H9 (cell line): ENCODE measurements around the gene FEM1C. TPM values are rescaled to one million over a fixed set of nuclear protein-coding genes. Genes with fewer than 3 reads are reported as not detected.

Experiments
- DNase-seq: peaks from one replicate; pipeline ENCODE4 v3.0.0-alpha.2; 2017
- H2AFZ ChIP-seq: one replicate; pipeline ENCODE4 v1.6.1; 2013; ENCODE audit warnings: mild to moderate bottlenecking, low read length, control low read depth, moderate library complexity
- H2AK5ac ChIP-seq: 2 replicates; pipeline ENCODE4 v1.6.1; 2013; ENCODE audit warnings: low read length, control low read depth, mixed read lengths; ENCODE audit not compliant: insufficient read length
- H2BK120ac ChIP-seq: one replicate; pipeline ENCODE4 v1.6.1; 2013; ENCODE audit warnings: low read depth, mild to moderate bottlenecking, low read length, control low read depth, inconsistent platforms; ENCODE audit not compliant: poor library complexity, severe bottlenecking
- H2BK12ac ChIP-seq: 2 replicates; pipeline ENCODE4 v1.6.1; 2013; ENCODE audit warnings: low read length, control low read depth, mixed read lengths, low read depth; ENCODE audit not compliant: insufficient read length
- H2BK15ac ChIP-seq: 2 replicates; pipeline ENCODE4 v1.6.1; 2013; ENCODE audit warnings: low read depth, low read length, control low read depth
- H2BK20ac ChIP-seq: one replicate; pipeline ENCODE4 v1.6.1; 2013; ENCODE audit warnings: low read depth, mild to moderate bottlenecking, low read length, control low read depth, inconsistent platforms; ENCODE audit not compliant: poor library complexity, severe bottlenecking
- H2BK5ac ChIP-seq: 2 replicates; pipeline ENCODE4 v1.6.1; 2013; ENCODE audit warnings: low read length, control low read depth, mixed read lengths; ENCODE audit not compliant: insufficient read length
- H3K14ac ChIP-seq: 2 replicates; pipeline ENCODE4 v1.6.1; 2013; ENCODE audit warnings: low read length, control low read depth; ENCODE audit not compliant: insufficient read depth
- H3K18ac ChIP-seq: 2 replicates; pipeline ENCODE4 v1.6.1; 2013; ENCODE audit warnings: low read depth, mild to moderate bottlenecking, mixed read lengths, low read length, control low read depth; ENCODE audit not compliant: insufficient read length
- H3K23ac ChIP-seq: 2 replicates; pipeline ENCODE4 v1.6.1; 2013; ENCODE audit warnings: low read length, control low read depth, mixed read lengths, low read depth; ENCODE audit not compliant: insufficient read length
- H3K23me2 ChIP-seq: 2 replicates; pipeline ENCODE4 v1.6.1; 2013; ENCODE audit warnings: low read depth, mild to moderate bottlenecking, mixed read lengths, low read length, control low read depth; ENCODE audit not compliant: insufficient read length, poor library complexity, severe bottlenecking
- H3K27ac ChIP-seq: 2 replicates; pipeline ENCODE4 v1.5.1; 2013; ENCODE audit warnings: low read length, control low read depth, mixed read lengths, low read depth; ENCODE audit not compliant: insufficient read length
- H3K27me3 ChIP-seq: 2 replicates; pipeline ENCODE4 v1.6.1; 2013; ENCODE audit warnings: low read length, control low read depth, inconsistent platforms; ENCODE audit not compliant: insufficient read depth
- H3K4ac ChIP-seq: 2 replicates; pipeline ENCODE4 v1.6.1; 2013; ENCODE audit warnings: low read depth, mild to moderate bottlenecking, control low read depth, inconsistent platforms, low read length, moderate library complexity
- H3K4me1 ChIP-seq: 2 replicates; pipeline ENCODE4 v1.6.1; 2013; ENCODE audit warnings: low read length, control low read depth, inconsistent platforms; ENCODE audit not compliant: insufficient read depth
- H3K4me2 ChIP-seq: 2 replicates; pipeline ENCODE4 v1.6.1; 2013; ENCODE audit warnings: low read length, control low read depth, mixed read lengths; ENCODE audit not compliant: insufficient read length, insufficient read depth
- H3K56ac ChIP-seq: 2 replicates; pipeline ENCODE4 v1.6.1; 2013; ENCODE audit warnings: low read depth, mild to moderate bottlenecking, mixed read lengths, low read length, control low read depth; ENCODE audit not compliant: insufficient read length
- H3K79me1 ChIP-seq: 2 replicates; pipeline ENCODE4 v1.6.1; 2013; ENCODE audit warnings: low read depth, mild to moderate bottlenecking, moderate library complexity, low read length, control low read depth, inconsistent platforms; ENCODE audit not compliant: insufficient read depth, poor library complexity, severe bottlenecking
- H3K79me2 ChIP-seq: 2 replicates; pipeline ENCODE4 v1.6.1; 2013; ENCODE audit warnings: low read length, control low read depth, inconsistent platforms; ENCODE audit not compliant: insufficient read depth
- H3K9ac ChIP-seq: 2 replicates; pipeline ENCODE4 v1.6.1; 2013; ENCODE audit warnings: low read length, control low read depth, mixed read lengths; ENCODE audit not compliant: insufficient read length; ENCODE audit errors: extremely low read depth
- H3K9me3 ChIP-seq: one replicate; pipeline ENCODE4 v1.6.1; 2013; ENCODE audit warnings: low read depth, low read length, inconsistent platforms; ENCODE audit not compliant: control insufficient read depth
- H3T11ph ChIP-seq: one replicate; pipeline ENCODE4 v1.6.1; 2013; ENCODE audit warnings: mild to moderate bottlenecking, low read length, control low read depth, inconsistent platforms
- H4K20me1 ChIP-seq: one replicate; pipeline ENCODE4 v1.6.1; 2013; ENCODE audit not compliant: control insufficient read depth, insufficient read length, insufficient read depth
- H4K5ac ChIP-seq: 2 replicates; pipeline ENCODE4 v1.6.1; 2013; ENCODE audit warnings: low read depth, mild to moderate bottlenecking, mixed read lengths, low read length, control low read depth; ENCODE audit not compliant: insufficient read length
- H4K8ac ChIP-seq: replicated peaks from 2 replicates; pipeline ENCODE4 v1.6.1; 2013; ENCODE audit warnings: low read length, control low read depth, mixed read lengths, low read depth; ENCODE audit not compliant: insufficient read length
- H4K91ac ChIP-seq: 2 replicates; pipeline ENCODE4 v1.6.1; 2013; ENCODE audit warnings: low read depth, mild to moderate bottlenecking, moderate library complexity, mixed read lengths, low read length, control low read depth; ENCODE audit not compliant: insufficient read length
- H3K27ac Mint-ChIP-seq, 3 experiments: 2 replicates in 2 of 3; 3 replicates in 1 of 3; pipeline ENCODE4 v1.8.0; 2020 to 2021; ENCODE audit warnings: mixed read lengths in 3 of 3, mild to moderate bottlenecking in 1 of 3, moderate library complexity in 1 of 3
- H3K27me3 Mint-ChIP-seq: 2 replicates; pipeline ENCODE4 v1.8.0; 2021; ENCODE audit warnings: low read depth, mild to moderate bottlenecking, moderate library complexity, mixed read lengths
- H3K36me3 Mint-ChIP-seq, 3 experiments: 2 replicates in 2 of 3; 3 replicates in 1 of 3; pipeline ENCODE4 v1.8.0; 2020 to 2021; ENCODE audit warnings: low read depth in 3 of 3, mixed read lengths in 3 of 3; ENCODE audit not compliant: insufficient read depth in 1 of 3
- H3K4me1 Mint-ChIP-seq, 2 experiments: 2 replicates each; pipeline ENCODE4 v1.8.0; 2020; ENCODE audit warnings: mixed read lengths in 2 of 2
- H3K4me3 Mint-ChIP-seq, 2 experiments: 2 replicates in 1 of 2; 3 replicates in 1 of 2; pipeline ENCODE4 v1.8.0; 2020 to 2021; ENCODE audit warnings: mild to moderate bottlenecking in 2 of 2, mixed read lengths in 2 of 2, moderate library complexity in 1 of 2
- H3K9me3 Mint-ChIP-seq, 2 experiments: 2 replicates in 1 of 2; 3 replicates in 1 of 2; pipeline ENCODE4 v1.8.0; 2020; ENCODE audit warnings: mild to moderate bottlenecking in 2 of 2, mixed read lengths in 2 of 2, moderate library complexity in 1 of 2
- WGBS: extraction: QIAGEN DNeasy Blood & Tissue Kit; methylation state at CpG from one replicate; pipeline ENCODE4 v1.1.7; 2013; ENCODE audit warnings: missing lambda C conversion rate, low lambda C conversion rate, mixed read lengths; ENCODE audit not compliant: insufficient read length; ENCODE audit errors: extremely low coverage; 5-methylcytosine and 5-hydroxymethylcytosine counted together
- total RNA-seq: library from RNA; stranded (reverse); gene quantifications from 2 replicates; pipeline ENCODE4 v1.2.1, GENCODE V29; 2021
- TF ChIP-seq, protein P1 (sequence below): fragments of 200-600 bp; sonication (generic); conservative IDR thresholded peaks from 3 replicates; pipeline ENCODE4 v1.8.0; 2021; ENCODE audit warnings: antibody characterized with exemption, mild to moderate bottlenecking

Gene FEM1C
- total RNA-seq, 1 experiment from 2014 or later, result 15.2 TPM

DNA sequence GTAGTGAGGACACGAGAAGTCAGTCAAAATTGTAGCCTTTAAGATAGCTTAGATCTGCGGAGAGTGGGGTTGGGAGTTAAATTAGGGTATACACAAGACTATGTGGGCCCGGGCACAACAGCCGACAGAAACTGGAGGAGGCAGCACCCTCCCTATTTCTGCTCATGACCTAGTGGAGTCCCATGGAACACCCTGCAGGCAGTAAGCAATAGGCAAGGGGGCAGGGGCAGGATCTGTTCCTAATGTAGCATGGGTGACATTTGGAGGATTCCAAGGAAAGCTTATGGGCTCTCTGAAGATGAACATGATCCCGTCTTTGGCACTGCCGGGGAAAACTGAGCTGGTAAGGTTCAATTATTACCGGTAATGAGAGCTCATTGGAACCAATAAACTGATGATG is 67.0 kb downstream of the FEM1C start:
- H2AK5ac ChIP-seq, result no peak overlapping the region
- no peak overlapping the region for H2BK15ac ChIP-seq
- peaks cover 2% of the 10 kb centered on the region in 2 experiments for H3K4me1 Mint-ChIP-seq
- no peaks in the 10 kb centered on the region for H4K20me1 ChIP-seq
- peaks cover 2% of the 10 kb centered on the region; the same call in 1 of the 2 replicates for H3K4me1 ChIP-seq
- no peak overlapping the region for H3K4me3 Mint-ChIP-seq
- no peak overlapping the region for H3K4ac ChIP-seq
- no peak overlapping the region for H2BK20ac ChIP-seq
- H2BK120ac ChIP-seq, result no peak overlapping the region
- no peaks in the 10 kb centered on the region for H3K9me3 Mint-ChIP-seq
- no peak overlapping the region for H2AFZ ChIP-seq
- no peaks in the 10 kb centered on the region for H3K79me1 ChIP-seq
- H3K27me3 ChIP-seq, result no peaks in the 10 kb centered on the region
- H4K91ac ChIP-seq, result no peak overlapping the region
- H3K56ac ChIP-seq, result no peak overlapping the region
- WGBS, result no CpG with 5 or more reads among the region's 7 CpGs
- H3K9ac ChIP-seq, result no peak overlapping the region
- H3K27ac Mint-ChIP-seq, result peak overlapping the region in 1 of 3 experiments; percentile 23; a peak in 1 of 7 replicates
- no peaks in the 10 kb centered on the region; a peak in 1 of 7 replicates for H3K36me3 Mint-ChIP-seq
- no peak overlapping the region for H3K23ac ChIP-seq
- H3K23me2 ChIP-seq, result no peaks in the 10 kb centered on the region
- no peak overlapping the region for H3T11ph ChIP-seq
- H3K18ac ChIP-seq, result no peak overlapping the region
- no peak overlapping the region for H2BK12ac ChIP-seq
- DNase-seq, result no peak
- no peak overlapping the region for H2BK5ac ChIP-seq
- no peaks in the 10 kb centered on the region for H3K9me3 ChIP-seq
- TF ChIP-seq, protein P1, sequence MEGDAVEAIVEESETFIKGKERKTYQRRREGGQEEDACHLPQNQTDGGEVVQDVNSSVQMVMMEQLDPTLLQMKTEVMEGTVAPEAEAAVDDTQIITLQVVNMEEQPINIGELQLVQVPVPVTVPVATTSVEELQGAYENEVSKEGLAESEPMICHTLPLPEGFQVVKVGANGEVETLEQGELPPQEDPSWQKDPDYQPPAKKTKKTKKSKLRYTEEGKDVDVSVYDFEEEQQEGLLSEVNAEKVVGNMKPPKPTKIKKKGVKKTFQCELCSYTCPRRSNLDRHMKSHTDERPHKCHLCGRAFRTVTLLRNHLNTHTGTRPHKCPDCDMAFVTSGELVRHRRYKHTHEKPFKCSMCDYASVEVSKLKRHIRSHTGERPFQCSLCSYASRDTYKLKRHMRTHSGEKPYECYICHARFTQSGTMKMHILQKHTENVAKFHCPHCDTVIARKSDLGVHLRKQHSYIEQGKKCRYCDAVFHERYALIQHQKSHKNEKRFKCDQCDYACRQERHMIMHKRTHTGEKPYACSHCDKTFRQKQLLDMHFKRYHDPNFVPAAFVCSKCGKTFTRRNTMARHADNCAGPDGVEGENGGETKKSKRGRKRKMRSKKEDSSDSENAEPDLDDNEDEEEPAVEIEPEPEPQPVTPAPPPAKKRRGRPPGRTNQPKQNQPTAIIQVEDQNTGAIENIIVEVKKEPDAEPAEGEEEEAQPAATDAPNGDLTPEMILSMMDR, result no peak
- no peak overlapping the region for H4K5ac ChIP-seq
- H3K79me2 ChIP-seq, result no peaks in the 10 kb centered on the region
- no peaks in the 10 kb centered on the region; the same call in 1 of the 2 replicates for H3K27me3 Mint-ChIP-seq
- no peak overlapping the region for H3K14ac ChIP-seq
- no peak overlapping the region for H3K4me2 ChIP-seq
- no peak overlapping the region for H3K27ac ChIP-seq
- no peak overlapping the region for H4K8ac ChIP-seq
